Nephron (organoid): ENCODE measurements around the gene MAML3.

Source experiments
- H3K27ac Mint-ChIP-seq, 3 experiments: 2 replicates each; pipeline ENCODE4 v1.8.0; 2020; ENCODE audit warnings: mixed read lengths in 3 of 3, mild to moderate bottlenecking in 2 of 3, moderate library complexity in 1 of 3
- H3K27me3 Mint-ChIP-seq: 2 replicates; pipeline ENCODE4 v1.8.0; 2021; ENCODE audit warnings: low read depth, mild to moderate bottlenecking, moderate library complexity, mixed read lengths
- H3K36me3 Mint-ChIP-seq: 2 replicates; pipeline ENCODE4 v1.8.0; 2020; ENCODE audit warnings: low read depth, mixed read lengths
- H3K4me1 Mint-ChIP-seq: 2 replicates; pipeline ENCODE4 v1.8.0; 2020; ENCODE audit warnings: mixed read lengths
- H3K4me3 Mint-ChIP-seq, 3 experiments: 2 replicates each; pipeline ENCODE4 v1.8.0; 2020; ENCODE audit warnings: mild to moderate bottlenecking in 3 of 3, mixed read lengths in 3 of 3, moderate library complexity in 2 of 3
- H3K9me3 Mint-ChIP-seq: 2 replicates; pipeline ENCODE4 v1.8.0; 2020; ENCODE audit warnings: mixed read lengths
- CTCF ChIP-seq, 3 experiments: fragments of 200-600 bp; sonication (generic); IDR thresholded peaks; one replicate each; pipeline ENCODE4 v1.5.0; 2021; ENCODE audit warnings: antibody characterized with exemption in 3 of 3; ENCODE audit not compliant: unreplicated experiment in 3 of 3

Gene MAML3

DNA sequence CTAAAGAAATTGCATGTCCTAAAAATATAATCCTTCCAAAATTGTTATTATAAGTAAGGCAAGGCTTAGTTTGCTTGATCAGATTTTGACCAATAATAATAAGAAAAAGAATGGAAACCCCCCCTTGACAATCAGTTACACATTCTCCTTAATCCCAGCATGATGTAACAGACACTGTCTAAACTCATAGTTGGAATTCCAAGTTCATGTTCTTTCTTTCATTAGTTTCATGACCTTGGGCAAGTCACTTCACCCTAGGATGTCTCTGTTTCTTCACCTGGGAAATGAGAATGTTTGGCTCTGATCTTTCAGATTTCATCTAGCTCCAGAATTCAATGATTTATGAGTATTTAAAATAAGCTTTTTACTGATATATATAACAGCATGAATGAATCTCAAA, 64.8 kb downstream of the MAML3 start:
- peaks cover 47% of the 10 kb centered on the region for H3K4me1 Mint-ChIP-seq
- TF ChIP-seq CTCF (IDR thresholded peaks at IDR 0.05; ENCODE audit: unreplicated experiment in 3 of 3): no peak
- no peaks in the 10 kb centered on the region for H3K27me3 Mint-ChIP-seq
- no peaks in the 10 kb centered on the region for H3K9me3 Mint-ChIP-seq
- no peak overlapping the region for H3K4me3 Mint-ChIP-seq
- no peak overlapping the region for H3K27ac Mint-ChIP-seq
- peaks cover 5% of the 10 kb centered on the region for H3K36me3 Mint-ChIP-seq

DNA sequence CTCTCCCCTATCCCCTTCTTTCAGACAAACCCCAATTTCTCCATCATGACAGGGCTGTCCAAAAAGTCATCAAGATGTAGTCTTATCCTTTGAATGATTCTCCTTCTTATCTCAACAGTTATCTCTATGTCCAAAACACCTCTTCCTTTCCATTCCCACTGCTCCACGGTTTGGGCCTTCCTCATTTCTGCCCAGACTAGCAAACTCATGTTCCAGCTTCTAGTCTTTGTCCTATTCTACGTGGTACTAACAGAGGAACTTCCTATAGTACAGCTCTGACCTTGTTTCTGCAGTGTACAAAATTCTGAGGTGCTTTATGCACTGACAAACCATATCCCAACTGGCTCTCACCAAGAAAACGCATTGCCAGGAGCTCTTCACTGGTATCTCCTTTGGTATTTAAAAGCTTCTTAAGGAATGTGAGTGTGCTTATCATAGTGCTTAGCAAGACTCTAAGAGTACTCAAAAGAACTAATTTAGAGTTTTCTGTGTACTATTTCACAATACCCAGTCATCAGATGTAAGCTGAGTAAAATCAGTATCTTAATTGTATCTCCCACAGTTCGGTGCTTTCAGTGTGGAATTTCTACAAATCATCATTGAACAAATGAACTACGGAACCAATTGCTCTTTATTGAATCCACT, 65.5 kb downstream of the MAML3 start:
- H3K4me3 Mint-ChIP-seq: no peak overlapping the region
- TF ChIP-seq CTCF (IDR thresholded peaks at IDR 0.05; ENCODE audit: unreplicated experiment in 3 of 3): no peak
- H3K36me3 Mint-ChIP-seq: peaks cover 5% of the 10 kb centered on the region
- no peaks in the 10 kb centered on the region for H3K9me3 Mint-ChIP-seq
- H3K27me3 Mint-ChIP-seq: peaks cover 3% of the 10 kb centered on the region
- peaks cover 47% of the 10 kb centered on the region for H3K4me1 Mint-ChIP-seq
- H3K27ac Mint-ChIP-seq: peak overlapping the region in 2 of 3 experiments; percentile 9 to 45

DNA sequence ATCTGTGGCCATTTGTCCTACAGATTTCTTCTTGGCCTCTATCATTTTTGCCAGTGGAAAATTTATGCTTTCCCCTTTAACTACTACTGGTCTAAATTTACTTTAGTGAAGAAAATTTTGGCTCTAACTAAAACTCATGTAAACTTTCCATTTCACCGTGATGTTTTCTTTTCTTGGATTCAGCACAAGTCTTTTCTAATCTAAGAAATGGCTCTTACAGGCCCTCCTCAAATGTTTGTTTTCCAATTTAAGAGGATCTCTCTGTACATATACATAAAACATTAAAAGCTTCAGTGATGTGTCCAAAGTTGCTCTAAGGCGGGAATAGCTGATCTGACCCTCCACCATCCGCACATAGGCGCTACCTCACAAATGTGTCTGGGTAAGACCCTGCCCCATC, 68.1 kb downstream of the MAML3 start:
- Mint-ChIP-seq H3K9me3 (no peaks in the 10 kb centered on the region), H3K27me3 (peaks cover 3% of the 10 kb centered on the region), H3K4me1 (peaks cover 59% of the 10 kb centered on the region), H3K27ac (peak overlapping the region; percentile 42 to 71 (median 57)), H3K4me3 (no peak overlapping the region), H3K36me3 (peaks cover 5% of the 10 kb centered on the region)
- no peak for TF ChIP-seq CTCF (IDR thresholded peaks at IDR 0.05; ENCODE audit: unreplicated experiment in 3 of 3)

- H3K36me3 Mint-ChIP-seq: peaks cover 5% of the 10 kb centered on the region
- H3K4me1 Mint-ChIP-seq: peaks cover 61% of the 10 kb centered on the region
- peak overlapping the region; percentile 42 to 71 (median 57) for H3K27ac Mint-ChIP-seq
- H3K4me3 Mint-ChIP-seq: peak overlapping the region in 1 of 3 experiments; percentile 11
- H3K9me3 Mint-ChIP-seq: no peaks in the 10 kb centered on the region
- peaks cover 3% of the 10 kb centered on the region for H3K27me3 Mint-ChIP-seq
- TF ChIP-seq CTCF (IDR thresholded peaks at IDR 0.05; ENCODE audit: unreplicated experiment in 3 of 3): no peak
Measured at GRCh38 chr4:140085062-140085622, 68.8 kb downstream of the MAML3 start.

- Mint-ChIP-seq H3K27ac (peak overlapping the region; percentile 42 to 71 (median 57)), H3K4me3 (no peak overlapping the region), H3K27me3 (peaks cover 3% of the 10 kb centered on the region), H3K36me3 (peaks cover 5% of the 10 kb centered on the region), H3K4me1 (peaks cover 69% of the 10 kb centered on the region), H3K9me3 (no peaks in the 10 kb centered on the region)
- TF ChIP-seq CTCF (IDR thresholded peaks at IDR 0.05; ENCODE audit: unreplicated experiment in 3 of 3): no peak
Measured at GRCh38 chr4:140084385-140084784, 69.6 kb downstream of the MAML3 start.

DNA sequence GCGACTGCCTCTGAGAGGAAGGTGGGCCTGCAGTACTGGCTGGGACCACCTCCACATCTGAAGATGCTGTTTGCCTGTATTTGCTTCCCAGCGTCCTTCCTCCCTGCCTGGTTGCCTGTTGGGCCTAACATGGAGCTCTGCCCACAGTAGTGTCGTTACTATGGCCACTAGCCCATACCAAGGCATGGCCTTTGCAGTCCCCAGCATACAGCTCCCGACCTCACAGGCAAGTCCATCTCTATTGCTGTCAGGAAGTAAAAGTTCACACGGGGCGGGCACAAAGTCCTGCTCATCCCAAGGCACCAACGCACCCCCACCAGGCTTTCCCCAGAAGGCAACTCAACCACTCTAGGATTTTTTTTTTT, 71.6 kb downstream of the MAML3 start:
- peaks cover 73% of the 10 kb centered on the region for H3K4me1 Mint-ChIP-seq
- peak overlapping the region in 2 of 3 experiments; percentile 7 to 17 for H3K4me3 Mint-ChIP-seq
- no peaks in the 10 kb centered on the region for H3K9me3 Mint-ChIP-seq
- H3K36me3 Mint-ChIP-seq: no peaks in the 10 kb centered on the region
- H3K27me3 Mint-ChIP-seq: peaks cover 3% of the 10 kb centered on the region
- TF ChIP-seq CTCF (IDR thresholded peaks at IDR 0.05; ENCODE audit: unreplicated experiment in 3 of 3): no peak
- peak overlapping the region; percentile 71 to 93 (median 90) for H3K27ac Mint-ChIP-seq
